ENCODE measurements around the gene KMT2A.

KMT2A gene

GRCh38 chr11:118488480-118489109 is 52.3 kb downstream of the KMT2A start:
- DNase-seq, result peak; percentile 59

GRCh38 chr11:118491041-118491440 is 54.7 kb downstream of the KMT2A start:
- DNase-seq, result no peak

- DNase-seq, result no peak
These were observed 61.5 kb downstream of the KMT2A start for GRCh38 chr11:118497831-118498230.

GRCh38 chr11:118503216-118503615 is 66.9 kb downstream of the KMT2A start:
- DNase-seq, result no peak

GRCh38 chr11:118511601-118512000 is 75.3 kb downstream of the KMT2A start:
- no peak for DNase-seq

- no peak for DNase-seq
These were observed 77.8 kb downstream of the KMT2A start for GRCh38 chr11:118514103-118514502.

- DNase-seq, result no peak
These were observed 83.3 kb downstream of the KMT2A start for GRCh38 chr11:118519549-118519948.

GRCh38 chr11:118521892-118522311 is 85.6 kb downstream of the KMT2A start:
- DNase-seq, result peak; percentile 31

- peak; percentile 6 for DNase-seq
These were observed 86.3 kb downstream of the KMT2A start for GRCh38 chr11:118522571-118523072.

GRCh38 chr11:118524356-118524755 is 88.1 kb downstream of the KMT2A start:
- DNase-seq, result peak; percentile 50

GRCh38 chr11:118524757-118525470 is 88.6 kb downstream of the KMT2A start:
- DNase-seq, result peak; percentile 81

GRCh38 chr11:118526688-118527087 is 90.4 kb downstream of the KMT2A start:
- DNase-seq, result no peak

- no peak for DNase-seq
These were observed 90.8 kb downstream of the KMT2A start, which contains the start of gene TTC36 for GRCh38 chr11:118527109-118527508. TTC36 (plus strand) TSS chr11:118527474; CDS start chr11:118527495, 21 bp downstream.

GRCh38 chr11:118528511-118528910 is 92.2 kb downstream of the KMT2A start:
- no peak for DNase-seq

GRCh38 chr11:118529584-118530175 is 93.4 kb downstream of the KMT2A start:
- no peak for DNase-seq

GRCh38 chr11:118530180-118530682 is 93.9 kb downstream of the KMT2A start:
- no peak for DNase-seq

- no peak for DNase-seq
These were observed 94.6 kb downstream of the KMT2A start, which contains the start of gene TMEM25 for GRCh38 chr11:118530683-118531596. TMEM25 (plus strand) TSS chr11:118531192; CDS start chr11:118531802, 610 bp downstream.

GRCh38 chr11:118531597-118532084 is 95.3 kb downstream of the KMT2A start:
- DNase-seq, result no peak

- no peak for DNase-seq
These were observed 95.8 kb downstream of the KMT2A start for GRCh38 chr11:118532091-118532490.

GRCh38 chr11:118532852-118533768 is 96.8 kb downstream of the KMT2A start:
- DNase-seq, result no peak

Data from MV-4-11 (cell line).